K562 (cell line): ENCODE data around the gene AGRN. TPM values are rescaled to one million over a fixed set of nuclear protein-coding genes. Genes with fewer than 3 reads are reported as not detected.

Source experiments
- DACH1 ChIP-seq: fragments of 450-650 bp; IDR thresholded peaks from 2 replicates; pipeline ENCODE4 v1.6.1; 2018; ENCODE audit not compliant: partially characterized antibody
- DMBX1 ChIP-seq: fragments of 250-450 bp; sonication (Bioruptor Pico); IDR thresholded peaks from 2 replicates; pipeline ENCODE4 v1.8.0; 2022; ENCODE audit warnings: inconsistent platforms, mild to moderate bottlenecking, moderate library complexity, borderline replicate concordance
- E2F5 ChIP-seq: sonication (generic); formaldehyde crosslinking; IDR thresholded peaks from 2 replicates; pipeline ENCODE4 v1.8.0; 2022; ENCODE audit warnings: mild to moderate bottlenecking, missing genetic modification reagents
- GABPA ChIP-seq: fragments of 200-800 bp; sonication (Bioruptor generic); conservative IDR thresholded peaks from 2 replicates; pipeline ENCODE4 v1.6.1; 2016; ENCODE audit warnings: low read depth, missing genetic modification characterization, missing compliant biosample characterization
- HMGN3 ChIP-seq: IDR thresholded peaks from 2 replicates; pipeline ENCODE4 v1.6.1; 2011; ENCODE audit warnings: borderline replicate concordance, low read depth, mild to moderate bottlenecking, mixed read lengths, low read length; ENCODE audit not compliant: insufficient read length; ENCODE audit errors: extremely low read depth
- MTA2 ChIP-seq: fragments of 450-650 bp; IDR thresholded peaks from 2 replicates; pipeline ENCODE4 v1.6.1; 2016; ENCODE audit warnings: low read depth
- NFXL1 ChIP-seq: fragments of 450-650 bp; formaldehyde crosslinking; IDR thresholded peaks from 2 replicates; pipeline ENCODE4 v1.4.0; 2021; ENCODE audit warnings: mild to moderate bottlenecking
- PHB ChIP-seq: fragments of 250-450 bp; sonication (Bioruptor Pico); IDR thresholded peaks from 2 replicates; pipeline ENCODE4 v1.5.0; 2021
- POLR2G ChIP-seq: fragments of 200-400 bp; formaldehyde crosslinking; IDR thresholded peaks from 2 replicates; pipeline ENCODE4 v1.6.1; 2017; ENCODE audit warnings: low read depth, mild to moderate bottlenecking, antibody characterized with exemption, low read length, moderate library complexity
- PPARD ChIP-seq: fragments of 250-450 bp; sonication (Bioruptor Pico); IDR thresholded peaks from 2 replicates; pipeline ENCODE4 v1.8.0; 2022; ENCODE audit warnings: inconsistent platforms, mild to moderate bottlenecking, moderate library complexity
- RFX1 ChIP-seq: fragments of 450-650 bp; IDR thresholded peaks from 2 replicates; pipeline ENCODE4 v1.6.1; 2016; ENCODE audit warnings: mild to moderate bottlenecking, moderate library complexity
- RFX7 ChIP-seq: fragments of 250-450 bp; sonication (Bioruptor Pico); IDR thresholded peaks from 2 replicates; pipeline ENCODE4 v1.5.1; 2021; ENCODE audit warnings: mild to moderate bottlenecking
- SIX5 ChIP-seq, 2 experiments: IDR thresholded peaks; 2 replicates each; pipeline ENCODE4 v1.6.1; 2011; ENCODE audit warnings: low read length in 2 of 2, borderline replicate concordance in 1 of 2, low read depth in 1 of 2, mild to moderate bottlenecking in 1 of 2, moderate library complexity in 1 of 2; ENCODE audit not compliant: insufficient read depth in 1 of 2
- SMARCC2 ChIP-seq: fragments of 450-650 bp; IDR thresholded peaks from 2 replicates; pipeline ENCODE4 v1.6.1; 2017; ENCODE audit warnings: antibody characterized with exemption, moderate library complexity, mild to moderate bottlenecking, low read depth
- STAT5B ChIP-seq: fragments of 250-450 bp; sonication (Bioruptor Pico); IDR thresholded peaks from 2 replicates; pipeline ENCODE4 v1.8.0; 2021; ENCODE audit warnings: mild to moderate bottlenecking, inconsistent platforms
- TAF1 ChIP-seq: IDR thresholded peaks from 2 replicates; pipeline ENCODE4 v1.6.1; 2011; ENCODE audit warnings: mild to moderate bottlenecking, low read length, moderate library complexity; ENCODE audit not compliant: insufficient read depth, control insufficient read depth, severe bottlenecking; ENCODE audit errors: extremely low read depth
- ZKSCAN8 ChIP-seq: fragments of 200-800 bp; sonication (Bioruptor generic); IDR thresholded peaks from 2 replicates; pipeline ENCODE4 v1.6.1; 2016; ENCODE audit warnings: missing genetic modification characterization, missing compliant biosample characterization
- ZNF146 ChIP-seq: IDR thresholded peaks from one replicate; pipeline ENCODE4 v1.6.1; 2018; ENCODE audit warnings: missing compliant biosample characterization; ENCODE audit not compliant: unreplicated experiment
- ZNF175 ChIP-seq: fragments of 200-800 bp; sonication (Bioruptor generic); IDR thresholded peaks from 2 replicates; pipeline ENCODE4 v1.6.1; 2016; ENCODE audit warnings: low read depth, mild to moderate bottlenecking, missing genetic modification characterization, missing compliant biosample characterization
- ZNF586 ChIP-seq: fragments of 450-650 bp; formaldehyde crosslinking; conservative IDR thresholded peaks from 2 replicates; pipeline ENCODE4 v1.4.0; 2020; ENCODE audit warnings: mild to moderate bottlenecking, moderate library complexity
- polyA plus RNA-seq, 8 experiments: library from polyadenylated mRNA; depleted of rRNA in 4 of 8; stranded (reverse) in 5 of 8; unstranded in 3 of 8; fragments of >200 nt; fragmentation: Nextera tagmentation in 2 of 8; fragmentation: Illumina TruSeq in 1 of 8; extraction: Ambion mirVana in 2 of 8; extraction: Trizol in 1 of 8; gene quantifications; 2 replicates each; pipeline versions ENCODE4 v1.2.1 to v1.2.3, GENCODE V29; 2011 to 2014; ENCODE audit warnings: inconsistent platforms in 1 of 8, missing spikeins in 1 of 8
- total RNA-seq, 7 experiments: library from RNA; depleted of rRNA in 6 of 7; stranded (reverse); fragments of >200 nt in 6 of 7; fragmentation: Illumina TruSeq in 2 of 7; extraction: Trizol in 2 of 7; gene quantifications; 2 replicates each; pipeline versions ENCODE4 v1.2.1 to v1.2.3, GENCODE V29; 2011 to 2021; ENCODE audit warnings: low replicate concordance in 1 of 7
- TF ChIP-seq, protein P1 (sequence below): fragments of 250-450 bp; sonication (Bioruptor Pico); IDR thresholded peaks from 2 replicates; pipeline ENCODE4 v1.8.0; 2021; ENCODE audit warnings: moderate library complexity, mild to moderate bottlenecking, inconsistent platforms
- TF ChIP-seq, protein P2 (sequence below): sonication (generic); formaldehyde crosslinking; IDR thresholded peaks from 2 replicates; pipeline ENCODE4 v1.8.0; 2022; ENCODE audit warnings: mild to moderate bottlenecking, missing genetic modification reagents
- TF ChIP-seq, protein P3 (sequence below): fragments of 250-450 bp; sonication (Bioruptor Pico); IDR thresholded peaks from 2 replicates; pipeline ENCODE4 v1.5.0; 2022; ENCODE audit warnings: mild to moderate bottlenecking

Gene AGRN
- total and polyA plus RNA-seq, 9 of the 15 experiments (the other 6 are each of a cell fraction or from before 2014, with no cell fraction given) = 0.04 to 111 (median 18.1) TPM

- TF ChIP-seq, protein P1, sequence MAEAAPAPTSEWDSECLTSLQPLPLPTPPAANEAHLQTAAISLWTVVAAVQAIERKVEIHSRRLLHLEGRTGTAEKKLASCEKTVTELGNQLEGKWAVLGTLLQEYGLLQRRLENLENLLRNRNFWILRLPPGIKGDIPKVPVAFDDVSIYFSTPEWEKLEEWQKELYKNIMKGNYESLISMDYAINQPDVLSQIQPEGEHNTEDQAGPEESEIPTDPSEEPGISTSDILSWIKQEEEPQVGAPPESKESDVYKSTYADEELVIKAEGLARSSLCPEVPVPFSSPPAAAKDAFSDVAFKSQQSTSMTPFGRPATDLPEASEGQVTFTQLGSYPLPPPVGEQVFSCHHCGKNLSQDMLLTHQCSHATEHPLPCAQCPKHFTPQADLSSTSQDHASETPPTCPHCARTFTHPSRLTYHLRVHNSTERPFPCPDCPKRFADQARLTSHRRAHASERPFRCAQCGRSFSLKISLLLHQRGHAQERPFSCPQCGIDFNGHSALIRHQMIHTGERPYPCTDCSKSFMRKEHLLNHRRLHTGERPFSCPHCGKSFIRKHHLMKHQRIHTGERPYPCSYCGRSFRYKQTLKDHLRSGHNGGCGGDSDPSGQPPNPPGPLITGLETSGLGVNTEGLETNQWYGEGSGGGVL (CRISPR knock-in tag) = no peak
- TF ChIP-seq DACH1 = peak; percentile 11
- no peak for TF ChIP-seq ZNF175
- TF ChIP-seq SIX5 (IDR thresholded peaks at IDR 0.05; ENCODE audit: borderline replicate concordance in 1 of 2, insufficient read depth in 1 of 2, low read depth in 1 of 2, low read length in 2 of 2) = no peak
- no peak for TF ChIP-seq RFX1
- TF ChIP-seq, protein P2, sequence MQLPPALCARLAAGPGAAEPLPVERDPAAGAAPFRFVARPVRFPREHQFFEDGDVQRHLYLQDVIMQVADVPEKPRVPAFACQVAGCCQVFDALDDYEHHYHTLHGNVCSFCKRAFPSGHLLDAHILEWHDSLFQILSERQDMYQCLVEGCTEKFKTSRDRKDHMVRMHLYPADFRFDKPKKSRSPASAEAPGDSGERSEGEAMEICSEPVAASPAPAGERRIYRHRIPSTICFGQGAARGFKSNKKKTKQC (CRISPR knock-in tag) = no peak
- TF ChIP-seq PHB = 0 out of 2 replicates have a peak, but pooled peaks have one; percentile 39
- peak; percentile 14; the same call in 1 of the 2 replicates for TF ChIP-seq POLR2G
- TF ChIP-seq, protein P3, sequence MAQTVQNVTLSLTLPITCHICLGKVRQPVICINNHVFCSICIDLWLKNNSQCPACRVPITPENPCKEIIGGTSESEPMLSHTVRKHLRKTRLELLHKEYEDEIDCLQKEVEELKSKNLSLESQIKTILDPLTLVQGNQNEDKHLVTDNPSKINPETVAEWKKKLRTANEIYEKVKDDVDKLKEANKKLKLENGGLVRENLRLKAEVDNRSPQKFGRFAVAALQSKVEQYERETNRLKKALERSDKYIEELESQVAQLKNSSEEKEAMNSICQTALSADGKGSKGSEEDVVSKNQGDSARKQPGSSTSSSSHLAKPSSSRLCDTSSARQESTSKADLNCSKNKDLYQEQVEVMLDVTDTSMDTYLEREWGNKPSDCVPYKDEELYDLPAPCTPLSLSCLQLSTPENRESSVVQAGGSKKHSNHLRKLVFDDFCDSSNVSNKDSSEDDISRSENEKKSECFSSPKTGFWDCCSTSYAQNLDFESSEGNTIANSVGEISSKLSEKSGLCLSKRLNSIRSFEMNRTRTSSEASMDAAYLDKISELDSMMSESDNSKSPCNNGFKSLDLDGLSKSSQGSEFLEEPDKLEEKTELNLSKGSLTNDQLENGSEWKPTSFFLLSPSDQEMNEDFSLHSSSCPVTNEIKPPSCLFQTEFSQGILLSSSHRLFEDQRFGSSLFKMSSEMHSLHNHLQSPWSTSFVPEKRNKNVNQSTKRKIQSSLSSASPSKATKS = no peak
- TF ChIP-seq ZKSCAN8 (CRISPR knock-in tag) = no peak
- no peak for TF ChIP-seq E2F5
- no peak for TF ChIP-seq SMARCC2
- TF ChIP-seq NFXL1 (CRISPR knock-in tag) = no peak
- no peak for TF ChIP-seq PPARD (CRISPR knock-in tag)
- peak; percentile 24 for TF ChIP-seq TAF1
- no peak for TF ChIP-seq STAT5B (CRISPR knock-in tag)
- TF ChIP-seq ZNF586 (CRISPR knock-in tag) = no peak
- TF ChIP-seq MTA2 = no peak
- TF ChIP-seq GABPA (tag) = no peak
- TF ChIP-seq HMGN3 = peak; percentile 31
- TF ChIP-seq RFX7 (CRISPR knock-in tag) = no peak
- 0 out of 2 replicates have a peak, but pooled peaks have one; percentile 10 for TF ChIP-seq DMBX1 (CRISPR knock-in tag)
- no peak for TF ChIP-seq ZNF146 (CRISPR knock-in tag)
Observed at GRCh38 chr1:998995-999724, 20.8 kb upstream of the AGRN start (continued).
